Fibroblast of lung (primary cell): ENCODE measurements around the gene PRKAR1B. TPM values are rescaled to one million over a fixed set of nuclear protein-coding genes. Genes with fewer than 3 reads are reported as not detected.

ENCODE experiments used
- DNase-seq, 2 donors: peaks; one replicate each; pipeline versions ENCODE4 v3.0.0 to v3.0.0-alpha.2; 2010; ENCODE audit warnings: low read depth in 2 of 2
- H2AFZ ChIP-seq: 2 replicates; pipeline ENCODE4 v1.5.1; 2012; ENCODE audit warnings: low read length, control low read depth, inconsistent platforms
- H3K27ac ChIP-seq: 2 replicates; pipeline ENCODE4 v1.5.1; 2011; ENCODE audit warnings: low read length, control low read depth; ENCODE audit not compliant: insufficient read depth
- H3K27me3 ChIP-seq: 2 replicates; pipeline ENCODE4 v1.5.1; 2011; ENCODE audit warnings: mild to moderate bottlenecking, low read length; ENCODE audit not compliant: control insufficient read depth, insufficient read depth
- H3K36me3 ChIP-seq: 2 replicates; pipeline ENCODE4 v1.5.1; 2011; ENCODE audit warnings: low read length; ENCODE audit not compliant: control insufficient read depth, insufficient read depth
- H3K4me1 ChIP-seq: 2 replicates; pipeline ENCODE4 v1.5.1; 2011; ENCODE audit warnings: low read length; ENCODE audit not compliant: control insufficient read depth, insufficient read depth; ENCODE audit errors: extremely low read depth
- H3K4me2 ChIP-seq: 2 replicates; pipeline ENCODE4 v1.5.1; 2011; ENCODE audit warnings: low read length, control low read depth; ENCODE audit not compliant: insufficient read depth; ENCODE audit errors: extremely low read depth
- H3K4me3 ChIP-seq, 4 experiments: fragments of 200-600 bp in 1 of 4; sonication (generic) in 1 of 4; replicated peaks in 1 of 4; 2 replicates each; pipeline ENCODE4 v1.5.1; 2011 to 2016; ENCODE audit warnings: low read length in 4 of 4, low read depth in 3 of 4, mild to moderate bottlenecking in 3 of 4, control low read depth in 2 of 4, inconsistent platforms in 1 of 4, mixed read lengths in 1 of 4; ENCODE audit not compliant: insufficient read depth in 1 of 4; ENCODE audit errors: control extremely low read depth in 1 of 4
- H3K79me2 ChIP-seq: 2 replicates; pipeline ENCODE4 v1.5.1; 2012; ENCODE audit warnings: mild to moderate bottlenecking, low read length, inconsistent platforms; ENCODE audit not compliant: control insufficient read depth, insufficient read depth
- H3K9ac ChIP-seq: 2 replicates; pipeline ENCODE4 v1.5.1; 2011; ENCODE audit warnings: mild to moderate bottlenecking, low read length, control low read depth; ENCODE audit not compliant: insufficient read depth
- H3K9me3 ChIP-seq: 2 replicates; pipeline ENCODE4 v1.5.1; 2012; ENCODE audit warnings: low read depth, low read length; ENCODE audit not compliant: control insufficient read depth, insufficient read depth
- H4K20me1 ChIP-seq: 2 replicates; pipeline ENCODE4 v1.5.1; 2011; ENCODE audit warnings: low read length; ENCODE audit not compliant: control insufficient read depth, insufficient read depth; ENCODE audit errors: extremely low read depth
- EZH2 ChIP-seq: IDR thresholded peaks from 2 replicates; pipeline ENCODE4 v1.5.1; 2012; ENCODE audit warnings: low read length, control low read depth, mild to moderate bottlenecking; ENCODE audit errors: missing control alignments
- polyA plus RNA-seq, 2 donors: library from polyadenylated mRNA; depleted of rRNA in 1 of 2; stranded (reverse) in 1 of 2; unstranded in 1 of 2; fragments of >200 nt; gene quantifications; 2 replicates each; pipeline ENCODE4 v1.2.1, GENCODE V29; 2011 to 2012; ENCODE audit warnings: missing spikeins in 1 of 2
- total RNA-seq: library from RNA; depleted of rRNA; stranded (reverse); fragments of >200 nt; gene quantifications from 2 replicates; pipeline ENCODE4 v1.2.1, GENCODE V29; 2014
- TF ChIP-seq, protein P1 (sequence below), 2 donors: IDR thresholded peaks in 1 of 2; conservative IDR thresholded peaks in 1 of 2; 1 replicate in 1 of 2; 2 replicates in 1 of 2; pipeline ENCODE4 v1.5.1; 2011 to 2012; ENCODE audit warnings: low read length in 2 of 2, control low read depth in 1 of 2, inconsistent platforms in 1 of 2, low read depth in 1 of 2, mild to moderate bottlenecking in 1 of 2

The PRKAR1B gene
- total and polyA plus RNA-seq, 2 donors (not counting 1 experiment from before 2014, with no cell fraction given), result 12.7 to 14.5 TPM

DNA sequence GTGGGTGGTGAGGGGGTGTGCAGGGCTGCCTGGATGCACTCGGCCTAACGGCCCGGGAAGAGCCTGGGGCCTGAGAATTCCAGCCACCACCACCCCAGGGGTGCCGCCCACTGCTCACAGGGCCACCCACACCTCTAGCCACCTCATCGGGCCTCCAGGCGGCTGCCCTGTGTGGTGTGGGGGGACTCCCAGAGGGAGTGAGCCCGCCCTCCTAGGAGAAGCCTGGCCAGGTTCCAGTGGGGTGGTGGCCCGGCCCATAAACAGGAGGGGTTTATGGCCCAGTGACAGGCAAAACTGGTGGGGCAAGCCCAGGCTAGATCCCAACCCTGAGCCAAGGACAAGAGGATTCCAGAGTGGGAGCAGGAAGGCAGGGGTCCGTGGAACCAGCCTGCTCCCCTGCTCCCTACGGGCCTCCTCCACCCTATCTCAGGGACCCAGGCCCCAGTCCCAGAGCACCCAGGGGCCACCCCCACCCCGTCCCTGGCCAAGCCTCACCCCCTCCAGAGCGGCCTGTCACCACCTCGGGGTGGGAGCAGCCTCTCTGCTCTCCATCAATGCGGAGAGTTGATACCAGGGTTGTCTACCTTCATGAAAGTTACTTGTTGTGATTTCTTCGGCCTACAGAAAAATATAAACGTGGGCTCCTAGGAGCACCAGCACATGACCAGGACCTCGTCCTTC lies 187.2 kb downstream of the PRKAR1B start:
- Histone ChIP-seq H3K27ac (no peak overlapping the region), H3K4me3 (no peak overlapping the region), H3K36me3 (no peaks in the 10 kb centered on the region), H3K9ac (no peak overlapping the region), H3K4me1 (peaks cover 26% of the 10 kb centered on the region), H3K27me3 (no peaks in the 10 kb centered on the region), H3K9me3 (no peaks in the 10 kb centered on the region), H2AFZ (no peak overlapping the region), H4K20me1 (no peaks in the 10 kb centered on the region), H3K4me2 (no peak overlapping the region), H3K79me2 (no peaks in the 10 kb centered on the region)
- TF ChIP-seq, protein P1, sequence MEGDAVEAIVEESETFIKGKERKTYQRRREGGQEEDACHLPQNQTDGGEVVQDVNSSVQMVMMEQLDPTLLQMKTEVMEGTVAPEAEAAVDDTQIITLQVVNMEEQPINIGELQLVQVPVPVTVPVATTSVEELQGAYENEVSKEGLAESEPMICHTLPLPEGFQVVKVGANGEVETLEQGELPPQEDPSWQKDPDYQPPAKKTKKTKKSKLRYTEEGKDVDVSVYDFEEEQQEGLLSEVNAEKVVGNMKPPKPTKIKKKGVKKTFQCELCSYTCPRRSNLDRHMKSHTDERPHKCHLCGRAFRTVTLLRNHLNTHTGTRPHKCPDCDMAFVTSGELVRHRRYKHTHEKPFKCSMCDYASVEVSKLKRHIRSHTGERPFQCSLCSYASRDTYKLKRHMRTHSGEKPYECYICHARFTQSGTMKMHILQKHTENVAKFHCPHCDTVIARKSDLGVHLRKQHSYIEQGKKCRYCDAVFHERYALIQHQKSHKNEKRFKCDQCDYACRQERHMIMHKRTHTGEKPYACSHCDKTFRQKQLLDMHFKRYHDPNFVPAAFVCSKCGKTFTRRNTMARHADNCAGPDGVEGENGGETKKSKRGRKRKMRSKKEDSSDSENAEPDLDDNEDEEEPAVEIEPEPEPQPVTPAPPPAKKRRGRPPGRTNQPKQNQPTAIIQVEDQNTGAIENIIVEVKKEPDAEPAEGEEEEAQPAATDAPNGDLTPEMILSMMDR (conservative IDR thresholded peaks at IDR 0.05 in 1 of 2, IDR thresholded peaks at IDR 0.05 in 1 of 2; ENCODE audit: low read depth in 1 of 2, low read length in 2 of 2), result no peak
- TF ChIP-seq EZH2, result no peak
- DNase-seq, result peak; percentile 52 to 83

DNA sequence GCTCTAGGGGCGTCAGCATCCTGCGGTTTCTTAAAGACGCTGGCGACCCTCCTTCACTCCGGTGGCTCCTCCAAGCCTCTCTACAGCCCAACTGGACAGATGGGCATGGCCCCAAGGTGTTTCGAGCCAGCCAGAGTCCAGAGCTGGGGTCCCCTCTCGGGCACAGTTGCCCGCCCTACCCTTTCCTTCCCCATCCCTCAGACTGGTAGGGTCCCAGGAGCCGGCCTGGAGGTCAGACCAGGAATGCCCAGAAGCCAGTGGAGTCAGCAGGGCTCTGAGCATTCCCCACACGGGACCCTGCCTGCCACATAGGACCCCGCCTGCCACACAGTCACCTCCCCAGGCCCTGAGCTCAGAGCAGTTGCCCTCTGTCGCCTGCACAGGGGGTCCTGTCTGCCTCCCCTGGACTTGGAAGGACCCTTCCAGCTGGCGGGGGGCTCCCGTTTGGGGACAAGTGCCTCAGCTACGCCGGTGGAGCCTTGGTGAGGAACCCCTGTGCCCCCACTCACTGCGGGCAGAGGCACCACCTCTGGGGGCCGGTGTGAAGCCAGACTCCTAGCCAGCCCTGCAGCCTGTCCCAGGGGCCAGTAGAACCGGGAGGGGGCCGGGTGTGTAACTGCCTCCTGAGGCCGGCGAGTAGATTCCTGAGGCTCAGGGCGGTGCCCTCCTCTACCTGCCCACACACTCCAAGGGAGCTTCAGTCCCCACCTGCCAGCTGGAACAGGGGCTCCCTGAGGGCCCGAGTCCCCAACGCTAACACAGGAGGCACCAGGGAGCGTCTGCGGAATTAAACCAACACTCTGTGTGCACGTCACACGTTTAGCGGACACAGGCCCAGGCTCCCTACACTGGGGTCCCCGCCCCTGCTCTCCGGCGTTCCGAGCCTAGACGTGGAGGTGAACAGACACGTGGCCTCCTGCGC lies 188.1 kb downstream of the PRKAR1B start:
- no peaks in the 10 kb centered on the region for H3K9me3 ChIP-seq
- no peaks in the 10 kb centered on the region for H3K27me3 ChIP-seq
- H4K20me1 ChIP-seq, result no peaks in the 10 kb centered on the region
- peak in 1 of 2 donors; percentile 45 for DNase-seq
- no peak overlapping the region for H3K4me3 ChIP-seq
- peak overlapping the region; percentile 23 for H3K9ac ChIP-seq
- peaks cover 26% of the 10 kb centered on the region for H3K4me1 ChIP-seq
- no peaks in the 10 kb centered on the region for H3K79me2 ChIP-seq
- H3K27ac ChIP-seq, result peak overlapping the region; percentile 79
- TF ChIP-seq EZH2, result no peak
- TF ChIP-seq, protein P1 (conservative IDR thresholded peaks at IDR 0.05 in 1 of 2, IDR thresholded peaks at IDR 0.05 in 1 of 2; ENCODE audit: low read depth in 1 of 2, low read length in 2 of 2), result no peak
- H3K36me3 ChIP-seq, result no peaks in the 10 kb centered on the region
- no peak overlapping the region for H3K4me2 ChIP-seq
- no peak overlapping the region for H2AFZ ChIP-seq

DNA sequence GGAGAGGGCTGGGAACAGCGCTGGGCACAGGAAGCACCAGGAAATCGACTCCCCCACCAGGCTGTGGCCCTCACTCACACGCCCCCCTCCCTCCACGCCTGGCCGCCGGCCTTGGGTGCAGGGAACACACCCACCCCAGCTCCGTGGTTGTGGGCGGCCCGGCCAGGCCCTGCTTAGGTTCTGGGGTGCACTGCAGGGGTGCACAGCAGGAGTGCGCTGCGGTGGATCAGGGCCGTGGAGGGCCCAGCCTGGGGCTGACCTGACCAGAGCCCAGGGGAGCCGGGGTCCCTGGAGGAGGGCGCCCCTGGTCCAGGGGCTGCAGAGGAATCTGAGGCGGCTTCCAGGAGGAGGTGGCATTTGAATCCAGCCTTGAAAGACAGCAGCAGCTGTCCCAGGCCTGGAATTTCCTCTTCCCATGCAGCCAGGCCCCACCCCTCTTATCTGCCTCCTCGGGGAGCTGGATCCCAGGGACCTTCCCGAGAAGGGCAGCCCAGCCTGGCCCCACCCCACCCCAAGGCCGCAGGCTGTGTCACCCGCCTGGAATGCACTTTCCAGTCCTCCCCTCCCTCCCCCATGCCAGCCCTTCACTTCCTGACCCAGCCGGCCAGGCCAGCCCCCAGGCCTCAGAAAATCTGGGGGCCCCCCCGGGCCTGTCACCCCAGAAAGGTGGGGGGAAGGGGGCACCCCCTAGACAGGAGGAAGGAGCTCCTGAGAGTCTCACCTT lies 189.0 kb downstream of the PRKAR1B start:
- Histone ChIP-seq H3K4me3 (no peak overlapping the region), H3K9me3 (no peaks in the 10 kb centered on the region), H3K79me2 (no peaks in the 10 kb centered on the region), H3K27ac (peak overlapping the region; percentile 79), H3K4me1 (peaks cover 23% of the 10 kb centered on the region), H3K4me2 (peak overlapping the region; percentile 33), H3K36me3 (no peaks in the 10 kb centered on the region), H4K20me1 (no peaks in the 10 kb centered on the region), H2AFZ (no peak overlapping the region), H3K9ac (peak overlapping the region; percentile 32), H3K27me3 (peaks cover 4% of the 10 kb centered on the region)
- TF ChIP-seq, protein P1 (conservative IDR thresholded peaks at IDR 0.05 in 1 of 2, IDR thresholded peaks at IDR 0.05 in 1 of 2; ENCODE audit: low read depth in 1 of 2, low read length in 2 of 2), result no peak
- no peak for TF ChIP-seq EZH2
- peak; percentile 81 to 93 for DNase-seq
